HepG2 (cell line): ENCODE data around the gene RPS6KC1. TPM values are rescaled to one million over a fixed set of nuclear protein-coding genes. Genes with fewer than 3 reads are reported as not detected.

Source experiments
- DPF2 ChIP-seq: sonication (generic); formaldehyde crosslinking; IDR thresholded peaks from 2 replicates; pipeline ENCODE4 v1.4.0; 2020; ENCODE audit warnings: mild to moderate bottlenecking, low read depth, missing genetic modification reagents, borderline replicate concordance
- ETV6 ChIP-seq: sonication (generic); formaldehyde crosslinking; conservative IDR thresholded peaks from 2 replicates; pipeline ENCODE4 v1.4.0; 2020; ENCODE audit warnings: missing genetic modification reagents
- FOXA3 ChIP-seq: IDR thresholded peaks from 2 replicates; pipeline ENCODE4 v1.6.1; 2016; ENCODE audit warnings: missing genetic modification reagents, missing compliant biosample characterization
- FOXC1 ChIP-seq: sonication (generic); formaldehyde crosslinking; IDR thresholded peaks from 2 replicates; pipeline ENCODE4 v1.8.0; 2022; ENCODE audit warnings: mild to moderate bottlenecking, missing genetic modification reagents, borderline replicate concordance
- FOXM1 ChIP-seq: sonication (generic); formaldehyde crosslinking; IDR thresholded peaks from 2 replicates; pipeline ENCODE4 v1.5.0; 2020; ENCODE audit warnings: missing genetic modification reagents
- GFI1 ChIP-seq: sonication (generic); formaldehyde crosslinking; IDR thresholded peaks from 2 replicates; pipeline ENCODE4 v1.5.0; 2020; ENCODE audit warnings: missing genetic modification reagents, mild to moderate bottlenecking, borderline replicate concordance
- HHEX ChIP-seq: IDR thresholded peaks from 2 replicates; pipeline ENCODE4 v1.6.1; 2016; ENCODE audit warnings: control low read depth
- KDM3A ChIP-seq: IDR thresholded peaks from 2 replicates; pipeline ENCODE4 v1.6.1; 2018; ENCODE audit warnings: low read depth, missing compliant biosample characterization
- MAFF ChIP-seq: IDR thresholded peaks from 2 replicates; pipeline ENCODE4 v1.6.1; 2011; ENCODE audit warnings: low read depth, low read length, improper control_type of control experiment
- NAIF1 ChIP-seq: sonication (generic); formaldehyde crosslinking; IDR thresholded peaks from 2 replicates; pipeline ENCODE4 v1.5.0; 2020; ENCODE audit warnings: mild to moderate bottlenecking, missing genetic modification reagents, borderline replicate concordance
- NFIB ChIP-seq: sonication (generic); formaldehyde crosslinking; IDR thresholded peaks from 2 replicates; pipeline ENCODE4 v1.9.0; 2021; ENCODE audit warnings: missing genetic modification reagents, mild to moderate bottlenecking, borderline replicate concordance
- PHF5A ChIP-seq: IDR thresholded peaks from one replicate; pipeline ENCODE4 v1.6.1; 2018; ENCODE audit warnings: low read depth, missing genetic modification reagents; ENCODE audit not compliant: unreplicated experiment
- POLR2A ChIP-seq, 2 experiments: IDR thresholded peaks; 2 replicates each; pipeline ENCODE4 v1.6.1; 2011; ENCODE audit warnings: low read depth in 2 of 2, low read length in 2 of 2, mild to moderate bottlenecking in 1 of 2, moderate library complexity in 1 of 2; ENCODE audit not compliant: insufficient read depth in 1 of 2
- PRDM15 ChIP-seq: sonication (generic); formaldehyde crosslinking; IDR thresholded peaks from 2 replicates; pipeline ENCODE4 v1.4.0; 2020; ENCODE audit warnings: missing genetic modification reagents
- RXRB ChIP-seq: IDR thresholded peaks from 2 replicates; pipeline ENCODE4 v1.6.1; 2016; ENCODE audit warnings: borderline replicate concordance, missing genetic modification reagents, missing compliant biosample characterization
- ZFP36 ChIP-seq: fragments of 150-350 bp; IDR thresholded peaks from 2 replicates; pipeline ENCODE4 v1.6.1; 2018; ENCODE audit warnings: borderline replicate concordance, low read length, low read depth; ENCODE audit not compliant: partially characterized antibody
- ZFX ChIP-seq: sonication (generic); formaldehyde crosslinking; IDR thresholded peaks from 2 replicates; pipeline ENCODE4 v1.4.0; 2020; ENCODE audit warnings: mild to moderate bottlenecking, low read depth, missing genetic modification reagents, moderate library complexity
- ZNF550 ChIP-seq: sonication (generic); formaldehyde crosslinking; IDR thresholded peaks from 2 replicates; pipeline ENCODE4 v1.4.0; 2020; ENCODE audit warnings: mild to moderate bottlenecking, missing genetic modification reagents, borderline replicate concordance
- polyA plus RNA-seq, 8 experiments: library from polyadenylated mRNA; depleted of rRNA in 3 of 8; stranded (reverse) in 7 of 8; unstranded in 1 of 8; fragments of >200 nt; fragmentation: Illumina TruSeq in 4 of 8; extraction: Trizol in 4 of 8; gene quantifications; 2 replicates each; pipeline versions ENCODE4 v1.2.1 to v1.2.3, GENCODE V29; 2011 to 2016; ENCODE audit warnings: low read depth in 4 of 8, missing spikeins in 1 of 8, mixed read lengths in 1 of 8; ENCODE audit not compliant: insufficient read depth in 1 of 8
- total RNA-seq, 5 experiments: library from RNA; depleted of rRNA; stranded (reverse); fragments of >200 nt; fragmentation: Illumina TruSeq; extraction: Trizol; gene quantifications; 2 replicates each; pipeline ENCODE4 v1.2.3, GENCODE V29; 2016; ENCODE audit warnings: low read depth in 1 of 5
- TF ChIP-seq, protein P1 (sequence below): IDR thresholded peaks from 2 replicates; pipeline ENCODE4 v1.6.1; 2012; ENCODE audit warnings: low read length, improper control_type of control experiment
- TF ChIP-seq, protein P2 (sequence below): sonication (generic); formaldehyde crosslinking; IDR thresholded peaks from 2 replicates; pipeline ENCODE4 v1.5.0; 2020; ENCODE audit warnings: missing genetic modification reagents

Gene RPS6KC1
- total and polyA plus RNA-seq, 2 of the 13 experiments (the other 11 are each of a cell fraction or from before 2014, with no cell fraction given) = 11.0 to 25.2 TPM

GRCh38 chr1:213015099-213016050, 35.7 kb upstream of the RPS6KC1 start, which contains the start of gene ANGEL2 (continued):
- TF ChIP-seq PRDM15 = 0 out of 2 replicates have a peak, but pooled peaks have one; percentile 27
- no peak for TF ChIP-seq DPF2 (CRISPR knock-in tag)
- TF ChIP-seq ZNF550 (CRISPR knock-in tag) = no peak
- TF ChIP-seq, protein P1, sequence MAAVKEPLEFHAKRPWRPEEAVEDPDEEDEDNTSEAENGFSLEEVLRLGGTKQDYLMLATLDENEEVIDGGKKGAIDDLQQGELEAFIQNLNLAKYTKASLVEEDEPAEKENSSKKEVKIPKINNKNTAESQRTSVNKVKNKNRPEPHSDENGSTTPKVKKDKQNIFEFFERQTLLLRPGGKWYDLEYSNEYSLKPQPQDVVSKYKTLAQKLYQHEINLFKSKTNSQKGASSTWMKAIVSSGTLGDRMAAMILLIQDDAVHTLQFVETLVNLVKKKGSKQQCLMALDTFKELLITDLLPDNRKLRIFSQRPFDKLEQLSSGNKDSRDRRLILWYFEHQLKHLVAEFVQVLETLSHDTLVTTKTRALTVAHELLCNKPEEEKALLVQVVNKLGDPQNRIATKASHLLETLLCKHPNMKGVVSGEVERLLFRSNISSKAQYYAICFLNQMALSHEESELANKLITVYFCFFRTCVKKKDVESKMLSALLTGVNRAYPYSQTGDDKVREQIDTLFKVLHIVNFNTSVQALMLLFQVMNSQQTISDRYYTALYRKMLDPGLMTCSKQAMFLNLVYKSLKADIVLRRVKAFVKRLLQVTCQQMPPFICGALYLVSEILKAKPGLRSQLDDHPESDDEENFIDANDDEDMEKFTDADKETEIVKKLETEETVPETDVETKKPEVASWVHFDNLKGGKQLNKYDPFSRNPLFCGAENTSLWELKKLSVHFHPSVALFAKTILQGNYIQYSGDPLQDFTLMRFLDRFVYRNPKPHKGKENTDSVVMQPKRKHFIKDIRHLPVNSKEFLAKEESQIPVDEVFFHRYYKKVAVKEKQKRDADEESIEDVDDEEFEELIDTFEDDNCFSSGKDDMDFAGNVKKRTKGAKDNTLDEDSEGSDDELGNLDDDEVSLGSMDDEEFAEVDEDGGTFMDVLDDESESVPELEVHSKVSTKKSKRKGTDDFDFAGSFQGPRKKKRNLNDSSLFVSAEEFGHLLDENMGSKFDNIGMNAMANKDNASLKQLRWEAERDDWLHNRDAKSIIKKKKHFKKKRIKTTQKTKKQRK = no peak
- peak; percentile 38 for TF ChIP-seq FOXA3 (CRISPR knock-in tag)
- TF ChIP-seq, protein P2, sequence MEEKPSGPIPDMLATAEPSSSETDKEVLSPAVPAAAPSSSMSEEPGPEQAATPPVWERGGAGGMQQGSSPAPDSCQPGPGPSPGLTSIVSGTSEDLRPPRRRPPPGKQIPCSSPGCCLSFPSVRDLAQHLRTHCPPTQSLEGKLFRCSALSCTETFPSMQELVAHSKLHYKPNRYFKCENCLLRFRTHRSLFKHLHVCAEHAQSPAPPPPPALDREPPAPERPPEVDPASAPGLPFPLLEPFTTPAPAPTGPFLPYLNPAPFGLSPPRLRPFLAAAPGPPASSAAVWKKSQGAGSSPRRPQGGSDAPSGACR = no peak
- no peak for TF ChIP-seq HHEX (CRISPR knock-in tag)
- TF ChIP-seq ETV6 (CRISPR knock-in tag) = no peak; the same call in 1 of the 2 replicates
- TF ChIP-seq RXRB (CRISPR knock-in tag) = no peak; the same call in 1 of the 2 replicates
- peak; percentile 66; the same call in 1 of the 2 replicates for TF ChIP-seq GFI1
- 0 out of 2 replicates have a peak, but pooled peaks have one; percentile 44 for TF ChIP-seq FOXC1 (CRISPR knock-in tag)
- TF ChIP-seq NAIF1 (CRISPR knock-in tag) = peak; percentile 87; the same call in 1 of the 2 replicates
- TF ChIP-seq PHF5A (CRISPR knock-in tag) = no peak
- peak; percentile 75 to 83 for TF ChIP-seq POLR2A (IDR thresholded peaks at IDR 0.05; ENCODE audit: insufficient read depth in 1 of 2, low read depth in 2 of 2, low read length in 2 of 2)
- TF ChIP-seq KDM3A (CRISPR knock-in tag) = peak; percentile 38; the same call in 1 of the 2 replicates
- TF ChIP-seq ZFP36 = no peak
- no peak for TF ChIP-seq MAFF
- TF ChIP-seq NFIB = no peak
- no peak for TF ChIP-seq FOXM1
- TF ChIP-seq ZFX = peak; percentile 97
